GM23338 (cell line): ENCODE data around the gene TLR6.

Source experiments
- CTCF ChIP-seq, 2 experiments: fragments of 200-600 bp in 1 of 2; sonication (generic) in 1 of 2; conservative IDR thresholded peaks; 2 replicates each; pipeline versions ENCODE4 v1.5.1 to v1.6.1; 2016 to 2017; ENCODE audit warnings: antibody characterized with exemption in 2 of 2, low read depth in 2 of 2, mild to moderate bottlenecking in 2 of 2, moderate library complexity in 1 of 2
- EZH2 ChIP-seq: fragments of 200-600 bp; sonication (generic); IDR thresholded peaks from one replicate; pipeline ENCODE4 v1.8.0; 2017; ENCODE audit warnings: antibody characterized with exemption, mild to moderate bottlenecking, low read depth; ENCODE audit not compliant: unreplicated experiment
- REST ChIP-seq: IDR thresholded peaks from one replicate; pipeline ENCODE4 v1.6.1; 2018; ENCODE audit warnings: antibody characterized with exemption; ENCODE audit not compliant: unreplicated experiment
- ZNF331 ChIP-seq: fragments of 250-450 bp; sonication (Bioruptor Pico); IDR thresholded peaks from 2 replicates; pipeline ENCODE4 v1.5.0; 2020; ENCODE audit warnings: low read depth, mild to moderate bottlenecking, moderate library complexity
- ZNF462 ChIP-seq: fragments of 250-450 bp; sonication (Bioruptor Pico); IDR thresholded peaks from 2 replicates; pipeline ENCODE4 v1.5.0; 2020; ENCODE audit warnings: mild to moderate bottlenecking, moderate library complexity

GRCh38 chr4:38820329-38821061, 36.1 kb downstream of the TLR6 start:
- TF ChIP-seq CTCF (conservative IDR thresholded peaks at IDR 0.05; ENCODE audit: low read depth in 2 of 2): no peak
- no peak for TF ChIP-seq EZH2
- no peak for TF ChIP-seq REST
- no peak for TF ChIP-seq ZNF331 (CRISPR knock-in tag)
- TF ChIP-seq ZNF462 (CRISPR knock-in tag): no peak
